Activated CD4-positive, alpha-beta memory T cell treated with anti-CD3 and anti-CD28 coated beads for 36 hours (primary cell): ENCODE measurements around the gene FTO. TPM values are rescaled to one million over a fixed set of nuclear protein-coding genes. Genes with fewer than 3 reads are reported as not detected.

Experiments used
- CTCF ChIA-PET: fragments of 350-600 bp; sonication (Branson Sonifier 250); formaldehyde crosslinking; loops from one replicate; lab custom pipeline; 2021; ENCODE audit warnings: antibody characterized with exemption, inconsistent platforms; lab: Charles Lee
- POLR2A ChIA-PET: fragments of 350-600 bp; sonication (Branson Sonifier 250); formaldehyde crosslinking; loops from one replicate; lab custom pipeline; 2021; ENCODE audit warnings: antibody characterized with exemption; lab: Charles Lee
- DNase-seq: peaks from one replicate; pipeline ENCODE4 v3.0.0-alpha.2; 2020
- H3K27ac Mint-ChIP-seq: one replicate; pipeline ENCODE4 v1.8.0; 2021; ENCODE audit warnings: mixed read lengths
- H3K27me3 Mint-ChIP-seq: one replicate; pipeline ENCODE4 v1.8.0; 2021; ENCODE audit warnings: mixed read lengths
- H3K36me3 Mint-ChIP-seq: one replicate; pipeline ENCODE4 v1.8.0; 2021; ENCODE audit warnings: mixed read lengths
- H3K4me1 Mint-ChIP-seq: one replicate; pipeline ENCODE4 v1.8.0; 2021; ENCODE audit warnings: low read depth, mixed read lengths
- H3K4me3 Mint-ChIP-seq: one replicate; pipeline ENCODE4 v1.8.0; 2021; ENCODE audit warnings: mild to moderate bottlenecking, mixed read lengths
- H3K9me3 Mint-ChIP-seq: one replicate; pipeline ENCODE4 v1.8.0; 2021; ENCODE audit warnings: mixed read lengths
- intact Hi-C: fragments of 100-400 bp; cut with micrococcal nuclease; formaldehyde crosslinking; loops from one replicate; pipeline ENCODE4 v1.15.1; 2023
- total RNA-seq, 2 experiments: library from RNA; stranded (reverse); gene quantifications; one replicate each; pipeline ENCODE4 v1.2.3, GENCODE V29; 2021

FTO gene
- total RNA-seq, 2 experiments from 2014 or later, result 50.7 to 53.1 TPM

DNA sequence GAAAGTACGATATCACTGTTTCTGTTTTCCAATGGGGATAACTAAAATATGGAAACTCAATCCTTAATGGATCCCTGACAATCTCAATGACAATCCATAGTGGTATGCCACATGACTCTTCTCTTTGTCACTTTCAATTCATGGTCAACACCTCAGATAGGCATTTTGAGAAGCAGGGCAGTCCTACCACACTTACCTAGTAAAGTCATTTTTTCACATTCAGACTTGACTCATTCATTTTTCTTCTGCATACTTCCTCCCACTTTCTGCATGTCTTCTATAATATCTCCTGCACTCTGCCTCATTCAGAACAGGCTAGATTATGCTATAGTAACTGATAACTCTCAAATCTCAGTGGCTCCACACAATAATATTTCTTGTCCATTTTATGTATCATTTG is 117.5 kb downstream of the FTO start:
- ChIA-PET POLR2A (no interaction called here), CTCF (interaction anchor here (0.7 to 1.4 kb wide), 3 partner anchors 9 to 77 kb away, joined by 3 to 5 read pairs (median 3); no protein-coding TSS in a partner anchor)
- intact Hi-C loops, result loop anchor here (1.0 to 5.0 kb wide), 3 partner anchors 79 to 284 kb away; no protein-coding TSS in a partner anchor

DNA sequence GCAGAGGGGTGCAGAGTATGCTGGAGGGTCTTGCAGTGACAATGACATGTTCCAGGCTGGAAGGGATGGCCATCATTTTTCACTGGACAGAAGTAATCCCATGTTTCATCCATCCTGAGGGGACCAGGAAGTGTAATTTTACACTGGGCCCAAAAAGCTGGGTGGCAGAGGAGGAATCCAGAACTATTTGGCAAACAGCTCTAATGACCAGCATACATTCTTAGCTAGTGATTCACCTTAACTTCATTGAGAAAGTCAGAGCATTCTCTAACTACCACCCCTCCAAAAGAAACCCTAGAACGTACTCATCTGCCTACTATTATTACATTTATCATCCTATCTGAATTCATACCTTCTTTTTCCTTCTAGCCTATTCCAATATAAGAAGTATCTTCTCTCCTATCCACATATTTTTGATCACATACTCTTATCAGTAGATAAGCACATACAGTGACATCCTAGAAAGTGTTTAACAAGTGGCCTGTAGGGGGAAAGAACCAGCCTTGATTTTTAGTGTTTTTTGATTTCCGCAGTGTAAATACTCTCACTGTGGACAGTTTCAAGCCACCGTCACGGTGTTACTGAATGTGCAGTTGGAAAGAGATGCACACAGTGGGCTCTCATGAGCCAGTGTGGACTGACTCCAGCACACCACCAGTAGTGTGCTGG is 118.1 kb downstream of the FTO start:
- DNase-seq, result no peak
- no peak overlapping the region for H3K4me3 Mint-ChIP-seq
- intact Hi-C loops, result loop anchor here (1.0 to 5.0 kb wide), 3 partner anchors 80 to 285 kb away; no protein-coding TSS in a partner anchor
- CTCF ChIA-PET, result interaction anchor here (0.7 to 1.4 kb wide), 3 partner anchors 9 to 78 kb away, joined by 3 to 5 read pairs (median 3); no protein-coding TSS in a partner anchor
- no peaks in the 10 kb centered on the region for H3K27me3 Mint-ChIP-seq
- no peak overlapping the region for H3K27ac Mint-ChIP-seq
- POLR2A ChIA-PET, result no interaction called here
- peaks cover 9% of the 10 kb centered on the region for H3K36me3 Mint-ChIP-seq
- peaks cover 19% of the 10 kb centered on the region for H3K4me1 Mint-ChIP-seq
- H3K9me3 Mint-ChIP-seq, result no peaks in the 10 kb centered on the region

More for the DNA sequence above, 117.5 kb downstream of the FTO start:
- no peak for DNase-seq
- H3K9me3 Mint-ChIP-seq, result no peaks in the 10 kb centered on the region
- peaks cover 9% of the 10 kb centered on the region for H3K36me3 Mint-ChIP-seq
- no peaks in the 10 kb centered on the region for H3K27me3 Mint-ChIP-seq
- H3K4me1 Mint-ChIP-seq, result peaks cover 19% of the 10 kb centered on the region
- no peak overlapping the region for H3K4me3 Mint-ChIP-seq
- H3K27ac Mint-ChIP-seq, result no peak overlapping the region

DNA sequence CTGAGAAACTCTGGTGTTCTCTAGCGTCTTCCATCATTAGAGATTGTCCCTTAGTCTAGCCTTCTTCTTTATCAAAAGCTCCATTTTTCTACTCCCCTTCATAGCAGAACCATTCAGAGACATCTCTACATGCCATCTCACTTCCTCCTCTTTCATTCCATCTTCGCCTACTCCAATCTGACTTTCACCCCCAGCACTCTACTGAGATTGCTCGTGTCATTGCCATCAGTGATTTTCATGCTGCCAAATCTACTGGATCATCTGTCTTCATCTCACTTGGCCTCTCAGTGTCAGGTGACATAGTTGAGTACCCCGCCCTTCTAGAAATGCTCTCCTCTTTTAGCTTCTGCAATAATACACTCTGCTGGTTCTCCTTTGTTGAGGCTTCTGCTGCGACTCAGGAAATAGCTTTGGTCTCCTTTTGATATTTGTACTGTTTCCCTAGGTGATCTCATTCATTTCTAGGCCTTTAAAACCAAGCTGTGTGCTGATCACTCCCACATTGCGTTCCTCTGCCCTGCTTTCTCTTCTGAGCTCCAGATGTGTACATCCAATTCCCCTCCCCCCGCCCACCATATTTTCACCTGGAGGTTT is 119.1 kb downstream of the FTO start:
- Mint-ChIP-seq H3K9me3 (no peaks in the 10 kb centered on the region), H3K4me3 (no peak overlapping the region), H3K4me1 (peaks cover 19% of the 10 kb centered on the region), H3K36me3 (peaks cover 9% of the 10 kb centered on the region), H3K27ac (no peak overlapping the region), H3K27me3 (no peaks in the 10 kb centered on the region)
- ChIA-PET POLR2A (no interaction called here), CTCF (interaction anchor here (0.9 kb wide), 1 partner anchor 80 kb away, joined by 3 read pairs; no protein-coding TSS in a partner anchor)
- DNase-seq, result peak; percentile 27
- intact Hi-C loops, result loop anchor here (5.0 kb wide), 2 partner anchors 81 to 286 kb away; no protein-coding TSS in a partner anchor

DNA sequence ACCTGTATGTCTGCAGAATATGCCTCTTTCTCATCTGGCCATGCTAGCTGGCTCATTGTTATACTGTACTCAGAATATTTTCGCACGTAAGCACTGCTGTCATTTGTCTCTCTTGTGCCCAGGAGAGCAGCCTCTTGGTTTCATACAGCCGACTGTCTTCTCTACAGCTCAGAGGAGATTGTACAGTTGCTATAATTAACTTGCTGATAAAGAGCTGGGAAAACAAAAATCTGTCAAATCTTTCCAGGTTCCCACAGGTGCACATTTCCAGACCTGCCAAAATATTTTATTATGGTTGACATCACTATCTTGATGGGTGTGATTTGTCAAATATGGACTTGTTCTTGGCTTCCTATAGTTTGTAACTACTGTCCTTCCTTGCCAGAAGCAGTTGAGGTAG is 122.7 kb downstream of the FTO start:
- no peak overlapping the region for H3K4me3 Mint-ChIP-seq
- ChIA-PET CTCF (interaction anchor here (1.3 kb wide), 1 partner anchor 11 kb away, joined by 3 read pairs; no protein-coding TSS in a partner anchor), POLR2A (no interaction called here)
- H3K27ac Mint-ChIP-seq, result no peak overlapping the region
- H3K4me1 Mint-ChIP-seq, result peaks cover 7% of the 10 kb centered on the region
- H3K27me3 Mint-ChIP-seq, result no peaks in the 10 kb centered on the region
- H3K9me3 Mint-ChIP-seq, result no peaks in the 10 kb centered on the region
- DNase-seq, result no peak
- H3K36me3 Mint-ChIP-seq, result peaks cover 15% of the 10 kb centered on the region
- intact Hi-C loops, result no loop called here

DNA sequence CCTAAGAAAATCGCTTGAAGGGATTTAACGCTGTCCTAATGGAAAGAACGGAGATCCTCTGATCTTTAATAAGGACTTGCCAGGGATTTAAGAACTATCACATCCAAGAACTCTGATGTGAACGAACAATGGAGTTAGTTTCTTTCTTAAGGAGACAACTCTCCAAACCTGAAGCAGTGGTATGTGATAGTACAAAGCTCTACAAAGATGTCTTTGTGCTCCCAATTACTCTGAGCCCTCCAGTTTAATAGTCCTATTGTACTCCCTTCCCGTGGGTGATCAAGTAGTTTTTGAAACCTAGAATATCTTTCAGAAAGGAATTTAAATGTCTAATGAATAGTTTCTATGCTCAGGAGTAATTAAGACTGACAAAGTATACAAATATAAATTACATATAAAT is 123.8 kb downstream of the FTO start:
- CTCF ChIA-PET, result no interaction called here

DNA sequence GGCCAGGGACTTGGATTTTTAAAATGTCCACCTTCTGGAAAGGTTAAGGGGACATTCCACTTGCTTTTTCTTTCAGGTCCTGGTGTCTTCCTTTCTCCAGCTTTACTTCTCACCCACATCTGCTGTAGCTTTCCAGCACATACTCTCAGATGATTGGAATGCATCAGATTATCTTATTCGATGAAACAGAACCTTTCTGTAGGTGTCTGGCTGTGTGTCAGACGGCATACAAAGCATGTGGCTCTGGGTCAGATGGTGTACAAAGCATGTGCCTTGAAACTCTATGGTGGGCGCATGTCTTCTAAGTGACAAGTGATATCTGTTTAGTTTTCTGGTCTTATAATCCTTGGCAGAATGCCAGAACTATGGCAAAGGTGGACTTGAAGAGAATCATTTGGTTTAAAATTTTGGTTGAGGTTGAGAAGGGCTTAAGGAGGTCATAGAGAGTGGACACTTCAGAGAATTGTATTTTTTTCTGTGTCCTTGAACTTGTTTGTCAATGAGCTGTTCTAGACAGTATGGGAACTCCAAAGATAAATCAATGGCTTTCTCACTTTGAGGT is 125.3 kb downstream of the FTO start:
- intact Hi-C loops, result no loop called here
- ChIA-PET CTCF (no interaction called here), POLR2A (no interaction called here)
- H3K4me1 Mint-ChIP-seq, result no peaks in the 10 kb centered on the region
- H3K27ac Mint-ChIP-seq, result no peak overlapping the region
- DNase-seq, result no peak
- peaks cover 21% of the 10 kb centered on the region for H3K36me3 Mint-ChIP-seq
- no peaks in the 10 kb centered on the region for H3K9me3 Mint-ChIP-seq
- H3K4me3 Mint-ChIP-seq, result no peak overlapping the region
- no peaks in the 10 kb centered on the region for H3K27me3 Mint-ChIP-seq

More for the DNA sequence above, 123.8 kb downstream of the FTO start:
- H3K9me3 Mint-ChIP-seq, result no peaks in the 10 kb centered on the region
- no peak overlapping the region for H3K27ac Mint-ChIP-seq
- H3K36me3 Mint-ChIP-seq, result peaks cover 15% of the 10 kb centered on the region
- no peak overlapping the region for H3K4me3 Mint-ChIP-seq
- no peak for DNase-seq
- intact Hi-C loops, result no loop called here
- H3K27me3 Mint-ChIP-seq, result no peaks in the 10 kb centered on the region
- POLR2A ChIA-PET, result no interaction called here
- H3K4me1 Mint-ChIP-seq, result no peaks in the 10 kb centered on the region

DNA sequence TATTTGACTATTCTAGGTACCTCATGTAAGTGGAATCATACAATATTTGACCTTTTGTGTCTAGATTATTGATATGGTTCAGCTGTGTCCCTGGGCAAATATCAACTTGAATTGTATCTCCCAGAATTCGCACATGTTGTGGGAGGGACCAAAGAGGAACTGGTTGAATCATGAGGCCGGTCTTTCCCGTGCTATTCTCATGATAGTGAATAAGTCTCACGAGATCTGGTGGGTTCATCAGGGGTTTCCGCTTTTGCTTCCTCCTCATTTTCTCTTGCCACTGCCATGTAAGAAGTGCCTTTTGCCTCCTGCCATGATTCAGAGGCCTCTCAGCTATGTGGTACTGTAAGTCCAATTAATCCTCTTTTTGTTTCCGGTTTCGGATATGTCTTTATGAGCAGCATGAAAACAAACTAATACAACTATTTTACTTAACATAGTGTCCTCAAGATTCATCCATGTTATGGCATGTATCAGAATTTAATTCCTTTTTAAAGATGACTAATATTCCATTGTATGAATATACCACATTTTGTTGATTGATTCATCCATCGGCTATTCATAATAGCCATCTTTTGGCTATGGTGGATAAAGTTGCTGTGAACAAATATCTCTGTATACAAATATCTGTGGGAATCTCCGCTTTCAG is 129.1 kb downstream of the FTO start:
- CTCF ChIA-PET, result interaction anchor here (0.6 kb wide), 1 partner anchor 210 kb away, joined by 3 read pairs; no protein-coding TSS in a partner anchor
- Mint-ChIP-seq H3K36me3 (peaks cover 18% of the 10 kb centered on the region), H3K27ac (no peak overlapping the region), H3K4me1 (no peaks in the 10 kb centered on the region), H3K27me3 (no peaks in the 10 kb centered on the region), H3K4me3 (no peak overlapping the region), H3K9me3 (no peaks in the 10 kb centered on the region)
- POLR2A ChIA-PET, result no interaction called here
- intact Hi-C loops, result no loop called here
- DNase-seq, result no peak

DNA sequence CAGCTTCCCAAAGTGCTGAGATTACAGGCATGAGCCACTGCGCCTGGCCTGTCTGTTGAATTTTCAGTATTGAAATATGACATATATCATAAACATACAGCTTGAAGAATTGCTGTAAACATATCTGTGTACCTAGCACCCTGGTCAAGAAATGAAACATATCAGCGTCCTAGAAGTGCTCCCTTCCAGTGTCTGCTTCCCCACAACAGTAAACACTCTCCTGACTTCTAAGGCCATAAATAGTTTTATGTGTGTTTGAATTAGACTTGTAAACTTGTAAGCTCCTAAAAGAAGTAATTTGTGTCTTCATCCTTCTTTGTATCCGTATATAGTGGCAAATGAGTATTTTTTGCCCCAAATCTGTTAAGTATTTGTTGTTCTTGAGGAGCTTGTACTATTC is 132.2 kb downstream of the FTO start:
- no peaks in the 10 kb centered on the region for H3K4me1 Mint-ChIP-seq
- H3K27ac Mint-ChIP-seq, result no peak overlapping the region
- no peaks in the 10 kb centered on the region for H3K9me3 Mint-ChIP-seq
- no peaks in the 10 kb centered on the region for H3K27me3 Mint-ChIP-seq
- ChIA-PET CTCF (no interaction called here), POLR2A (no interaction called here)
- H3K36me3 Mint-ChIP-seq, result peaks cover 15% of the 10 kb centered on the region
- intact Hi-C loops, result no loop called here
- no peak for DNase-seq
- no peak overlapping the region for H3K4me3 Mint-ChIP-seq

DNA sequence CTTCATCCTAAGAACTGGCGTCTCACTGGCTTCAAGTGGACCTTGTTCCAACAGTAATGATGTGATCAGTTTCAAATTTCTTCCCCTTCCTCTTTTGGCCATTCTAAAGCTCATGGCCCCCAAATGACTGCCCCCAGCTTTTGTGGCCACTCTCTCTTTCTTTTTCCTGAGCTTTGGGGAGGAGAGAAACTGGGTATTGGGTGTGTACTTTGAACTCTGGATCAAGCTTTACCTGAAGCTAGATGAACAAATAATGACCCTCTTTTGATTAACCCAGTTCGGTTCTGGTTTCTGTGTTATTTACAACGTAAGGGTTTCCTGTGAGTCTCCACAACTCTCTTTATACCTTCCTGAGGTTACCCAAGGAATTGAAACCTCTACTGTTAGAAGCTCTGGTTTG is 132.7 kb downstream of the FTO start:
- CTCF ChIA-PET, result interaction anchor here (1.5 kb wide), 1 partner anchor 94 kb away, joined by 8 read pairs; no protein-coding TSS in a partner anchor
- Mint-ChIP-seq H3K36me3 (peaks cover 15% of the 10 kb centered on the region), H3K27me3 (no peaks in the 10 kb centered on the region), H3K4me1 (no peaks in the 10 kb centered on the region), H3K4me3 (no peak overlapping the region), H3K27ac (no peak overlapping the region), H3K9me3 (no peaks in the 10 kb centered on the region)
- DNase-seq, result no peak
- POLR2A ChIA-PET, result no interaction called here
- intact Hi-C loops, result no loop called here

DNA sequence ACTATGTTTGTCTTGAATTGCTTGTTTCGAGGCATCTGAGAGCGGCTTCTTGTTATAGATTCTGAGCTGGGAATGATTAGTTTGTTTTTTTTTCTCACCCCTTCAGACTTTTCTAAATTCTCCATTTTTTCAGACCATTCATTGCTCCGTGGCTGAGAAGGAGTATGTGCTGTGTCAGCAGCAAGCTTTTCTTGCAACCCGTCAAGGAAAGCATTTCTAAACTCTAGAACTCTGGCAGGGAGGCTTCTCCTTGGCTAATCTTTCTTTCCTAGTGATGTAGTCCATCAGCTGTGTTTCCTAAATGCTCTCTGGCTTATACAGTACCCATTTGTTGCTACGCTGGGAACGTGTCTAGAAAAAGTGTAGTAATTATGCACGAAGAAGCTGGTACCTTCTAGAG is 133.5 kb downstream of the FTO start:
- Mint-ChIP-seq H3K4me3 (no peak overlapping the region), H3K27ac (no peak overlapping the region), H3K4me1 (no peaks in the 10 kb centered on the region), H3K9me3 (no peaks in the 10 kb centered on the region), H3K27me3 (no peaks in the 10 kb centered on the region), H3K36me3 (peaks cover 15% of the 10 kb centered on the region)
- CTCF ChIA-PET, result interaction anchor here (1.2 to 1.5 kb wide), 2 partner anchors 11 to 94 kb away, joined by 3 to 8 read pairs; no protein-coding TSS in a partner anchor
- DNase-seq, result no peak
- intact Hi-C loops, result no loop called here
- POLR2A ChIA-PET, result no interaction called here

DNA sequence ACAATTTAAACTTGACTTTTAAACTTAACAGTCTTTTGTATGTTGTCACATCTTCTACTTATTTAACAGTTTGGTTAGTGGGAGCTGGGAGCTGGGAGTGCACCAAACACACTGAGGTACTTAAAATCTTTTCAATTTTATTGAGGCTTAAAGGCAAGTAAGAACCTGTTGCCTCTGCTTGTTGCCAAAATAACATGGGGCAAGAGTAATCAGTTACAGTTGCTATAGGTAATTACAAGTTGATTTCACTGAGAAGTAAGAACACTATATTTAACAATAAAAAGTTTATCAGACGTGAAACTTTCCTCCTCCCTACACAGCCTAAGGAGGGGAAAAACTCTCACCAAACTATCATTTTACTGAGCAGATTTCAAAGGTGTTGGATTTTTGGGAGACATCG is 135.2 kb downstream of the FTO start:
- Mint-ChIP-seq H3K27ac (no peak overlapping the region), H3K4me3 (no peak overlapping the region), H3K27me3 (no peaks in the 10 kb centered on the region), H3K4me1 (no peaks in the 10 kb centered on the region), H3K36me3 (peaks cover 11% of the 10 kb centered on the region), H3K9me3 (no peaks in the 10 kb centered on the region)
- ChIA-PET POLR2A (no interaction called here), CTCF (no interaction called here)
- DNase-seq, result no peak
- intact Hi-C loops, result no loop called here

DNA sequence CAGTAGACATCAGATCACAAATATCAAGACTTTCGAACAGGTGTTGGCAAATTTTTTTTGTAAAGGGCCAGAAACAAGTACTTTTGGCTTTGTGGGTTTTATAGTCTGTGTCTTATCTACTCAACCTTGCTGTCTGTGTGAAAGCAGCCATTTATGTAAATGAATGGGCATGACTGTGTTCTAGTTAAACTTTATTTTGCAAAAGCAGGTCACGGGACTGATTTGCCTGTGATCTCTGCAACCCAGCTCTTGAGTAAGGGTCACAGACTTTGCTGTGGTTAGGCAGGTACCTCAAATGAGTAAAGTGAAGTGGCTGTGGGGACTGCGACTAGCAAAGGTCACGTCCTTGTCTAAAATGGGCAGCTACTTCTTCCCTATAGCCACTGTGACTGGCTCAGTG is 136.5 kb downstream of the FTO start:
- Mint-ChIP-seq H3K4me3 (no peak overlapping the region), H3K4me1 (peaks cover 7% of the 10 kb centered on the region), H3K9me3 (no peaks in the 10 kb centered on the region), H3K36me3 (peaks cover 16% of the 10 kb centered on the region), H3K27ac (no peak overlapping the region), H3K27me3 (no peaks in the 10 kb centered on the region)
- ChIA-PET POLR2A (no interaction called here), CTCF (no interaction called here)
- no peak for DNase-seq
- intact Hi-C loops, result no loop called here
